GM23338 (cell line): ENCODE results near the gene DPYD. TPM values are rescaled to one million over a fixed set of nuclear protein-coding genes. Genes with fewer than 3 reads are reported as not detected.

Experiments
- ATAC-seq: fragments of 200-7000 bp; cut with Tn5 transposase; 3 replicates; pipeline ENCODE4 v1.9.1; 2020
- DNase-seq: peaks from one replicate; pipeline ENCODE4 v3.0.0-alpha.2; 2015; ENCODE audit warnings: low spot score
- H2AFZ ChIP-seq: fragments of 200-600 bp; sonication (generic); 2 replicates; pipeline ENCODE4 v1.8.0; 2016; ENCODE audit warnings: antibody characterized with exemption, mild to moderate bottlenecking, moderate library complexity
- H3F3A ChIP-seq: fragments of 200-600 bp; sonication (generic); replicated peaks from 2 replicates; pipeline ENCODE4 v1.8.0; 2017; ENCODE audit warnings: antibody characterized with exemption, mixed run types, low read depth
- H3K27ac ChIP-seq: fragments of 200-600 bp; sonication (generic); 2 replicates; pipeline ENCODE4 v1.6.1; 2016; ENCODE audit warnings: low read depth
- H3K27me3 ChIP-seq: fragments of 200-600 bp; sonication (generic); 2 replicates; pipeline ENCODE4 v1.8.0; 2016; ENCODE audit warnings: mild to moderate bottlenecking, mixed run types, moderate library complexity; ENCODE audit not compliant: insufficient read depth
- H3K36me3 ChIP-seq: fragments of 200-600 bp; sonication (generic); 2 replicates; pipeline ENCODE4 v1.8.0; 2016; ENCODE audit warnings: mild to moderate bottlenecking; ENCODE audit not compliant: insufficient read depth
- H3K4me1 ChIP-seq: fragments of 200-600 bp; sonication (generic); 2 replicates; pipeline ENCODE4 v1.8.0; 2016; ENCODE audit warnings: mild to moderate bottlenecking, moderate library complexity; ENCODE audit not compliant: insufficient read depth
- H3K4me2 ChIP-seq: fragments of 200-600 bp; sonication (generic); 2 replicates; pipeline ENCODE4 v1.7.1; 2017; ENCODE audit warnings: mixed run types
- H3K4me3 ChIP-seq: fragments of 200-600 bp; sonication (generic); 2 replicates; pipeline ENCODE4 v1.6.1; 2016; ENCODE audit warnings: mixed run types
- H3K79me2 ChIP-seq: fragments of 200-600 bp; sonication (generic); replicated peaks from 2 replicates; pipeline ENCODE4 v1.8.0; 2017; ENCODE audit warnings: mild to moderate bottlenecking; ENCODE audit not compliant: insufficient read depth
- H3K9me2 ChIP-seq: fragments of 200-600 bp; sonication (generic); 2 replicates; pipeline ENCODE4 v1.8.0; 2017; ENCODE audit not compliant: insufficient read depth
- H4K20me1 ChIP-seq: fragments of 200-600 bp; sonication (generic); replicated peaks from 2 replicates; pipeline ENCODE4 v1.8.0; 2017; ENCODE audit warnings: mild to moderate bottlenecking; ENCODE audit not compliant: insufficient read depth
- H3K27ac Mint-ChIP-seq: 2 replicates; pipeline ENCODE4 v1.8.0; 2020; ENCODE audit warnings: inconsistent platforms, mild to moderate bottlenecking, moderate library complexity, mixed read lengths
- H3K27me3 Mint-ChIP-seq: 3 replicates; pipeline ENCODE4 v1.8.0; 2022; ENCODE audit warnings: low read depth, mild to moderate bottlenecking, moderate library complexity, mixed read lengths, inconsistent platforms; ENCODE audit not compliant: insufficient read depth, poor library complexity
- H3K36me3 Mint-ChIP-seq: 3 replicates; pipeline ENCODE4 v1.8.0; 2021; ENCODE audit warnings: low read depth, mild to moderate bottlenecking, inconsistent platforms, moderate library complexity, mixed read lengths
- H3K4me1 Mint-ChIP-seq: 3 replicates; pipeline ENCODE4 v1.8.0; 2020; ENCODE audit warnings: mild to moderate bottlenecking, inconsistent platforms, mixed read lengths
- H3K4me3 Mint-ChIP-seq: 3 replicates; pipeline ENCODE4 v1.8.0; 2021; ENCODE audit warnings: moderate library complexity, mild to moderate bottlenecking, inconsistent platforms, mixed read lengths
- H3K9me3 Mint-ChIP-seq: 3 replicates; pipeline ENCODE4 v1.8.0; 2020; ENCODE audit warnings: moderate library complexity, mild to moderate bottlenecking, inconsistent platforms, mixed read lengths
- CREB1 ChIP-seq: fragments of 250-450 bp; sonication (Bioruptor Pico); IDR thresholded peaks from 2 replicates; pipeline ENCODE4 v1.5.0; 2020; ENCODE audit warnings: low read depth, mild to moderate bottlenecking, moderate library complexity
- EZH2 ChIP-seq: fragments of 200-600 bp; sonication (generic); IDR thresholded peaks from one replicate; pipeline ENCODE4 v1.8.0; 2017; ENCODE audit warnings: antibody characterized with exemption, mild to moderate bottlenecking, low read depth; ENCODE audit not compliant: unreplicated experiment
- EZH2phosphoT487 ChIP-seq: fragments of 200-600 bp; sonication (generic); IDR thresholded peaks from one replicate; pipeline ENCODE4 v1.8.1; 2018; ENCODE audit warnings: antibody characterized with exemption; ENCODE audit not compliant: unreplicated experiment
- JUNB ChIP-seq: IDR thresholded peaks from one replicate; pipeline ENCODE4 v1.6.1; 2016; ENCODE audit warnings: antibody characterized with exemption; ENCODE audit not compliant: unreplicated experiment
- NANOG ChIP-seq: IDR thresholded peaks from 2 replicates; pipeline ENCODE4 v1.6.1; 2016; ENCODE audit warnings: antibody characterized with exemption, borderline replicate concordance
- POLR2AphosphoS5 ChIP-seq: IDR thresholded peaks from 2 replicates; pipeline ENCODE4 v1.6.1; 2016; ENCODE audit warnings: antibody characterized with exemption, low read depth
- REST ChIP-seq: IDR thresholded peaks from one replicate; pipeline ENCODE4 v1.6.1; 2018; ENCODE audit warnings: antibody characterized with exemption; ENCODE audit not compliant: unreplicated experiment
- STAT1 ChIP-seq: IDR thresholded peaks from one replicate; pipeline ENCODE4 v1.6.1; 2016; ENCODE audit warnings: antibody characterized with exemption; ENCODE audit not compliant: unreplicated experiment
- ZNF114 ChIP-seq: fragments of 250-450 bp; sonication (Bioruptor Pico); IDR thresholded peaks from 2 replicates; pipeline ENCODE4 v1.5.0; 2020; ENCODE audit warnings: mild to moderate bottlenecking, moderate library complexity
- ZNF331 ChIP-seq: fragments of 250-450 bp; sonication (Bioruptor Pico); IDR thresholded peaks from 2 replicates; pipeline ENCODE4 v1.5.0; 2020; ENCODE audit warnings: low read depth, mild to moderate bottlenecking, moderate library complexity
- polyA plus RNA-seq: library from polyadenylated mRNA; unstranded; fragments of >200 nt; fragmentation: Nextera tagmentation; extraction: Ambion mirVana; gene quantifications from 2 replicates; pipeline ENCODE4 v1.2.1, GENCODE V29; 2016
- total RNA-seq: library from RNA; depleted of rRNA; stranded (reverse); fragments of >200 nt; shearing (Covaris generic); gene quantifications from 2 replicates; pipeline ENCODE4 v1.2.3, GENCODE V29; 2014

The DPYD gene
- total and polyA plus RNA-seq, 2 experiments from 2014 or later, result 0.50 to 1.6 TPM

- TF ChIP-seq REST, result no peak
- no peak for TF ChIP-seq POLR2AphosphoS5
- no peak for TF ChIP-seq NANOG
- no peak for TF ChIP-seq ZNF114 (CRISPR knock-in tag)
Observed at GRCh38 chr1:97159342-97159741, 761.5 kb downstream of the DPYD start (continued).

GRCh38 chr1:97158691-97159096 lies 762.1 kb downstream of the DPYD start:
- H3K27me3 Mint-ChIP-seq, result no peaks in the 10 kb centered on the region
- H3K4me2 ChIP-seq, result no peak overlapping the region
- no peaks in the 10 kb centered on the region for H3K4me1 Mint-ChIP-seq
- no peaks in the 10 kb centered on the region for H3K36me3 ChIP-seq
- H3K9me2 ChIP-seq, result peaks cover 3% of the 10 kb centered on the region; the same call in 1 of the 2 replicates
- no peak overlapping the region for H3K27ac ChIP-seq
- TF ChIP-seq CREB1, result no peak
- no peak overlapping the region for H3K4me3 ChIP-seq
- H3K9me3 Mint-ChIP-seq, result no peaks in the 10 kb centered on the region; the same call in 1 of the 3 replicates
- no peaks in the 10 kb centered on the region for H4K20me1 ChIP-seq
- no peaks in the 10 kb centered on the region for H3F3A ChIP-seq
- H3K27me3 ChIP-seq, result no peaks in the 10 kb centered on the region
- ATAC-seq (no peak), DNase-seq (no peak)
- H3K79me2 ChIP-seq, result no peaks in the 10 kb centered on the region
- no peaks in the 10 kb centered on the region for H3K4me1 ChIP-seq
- no peak overlapping the region for H3K4me3 Mint-ChIP-seq
- H3K27ac Mint-ChIP-seq, result no peak overlapping the region
- 0 out of 2 replicates have a peak overlapping the region, but pooled peaks have one; percentile 53 for H2AFZ ChIP-seq
- no peaks in the 10 kb centered on the region for H3K36me3 Mint-ChIP-seq

GRCh38 chr1:97157991-97158390 lies 762.8 kb downstream of the DPYD start:
- Mint-ChIP-seq H3K9me3 (no peaks in the 10 kb centered on the region; the same call in 1 of the 3 replicates), H3K4me3 (no peak overlapping the region), H3K27ac (no peak overlapping the region), H3K27me3 (no peaks in the 10 kb centered on the region), H3K36me3 (no peaks in the 10 kb centered on the region), H3K4me1 (no peaks in the 10 kb centered on the region)
- Histone ChIP-seq H3K36me3 (no peaks in the 10 kb centered on the region), H3K4me1 (no peaks in the 10 kb centered on the region), H3K4me2 (no peak overlapping the region), H3K79me2 (no peaks in the 10 kb centered on the region), H3K4me3 (no peak overlapping the region), H3K27ac (no peak overlapping the region), H4K20me1 (no peaks in the 10 kb centered on the region), H3K9me2 (peaks cover 6% of the 10 kb centered on the region; the same call in 1 of the 2 replicates), H2AFZ (no peak overlapping the region), H3K27me3 (no peaks in the 10 kb centered on the region), H3F3A (no peaks in the 10 kb centered on the region)
- DNase-seq (no peak), ATAC-seq (no peak)
- TF ChIP-seq JUNB (no peak), CREB1 (no peak), EZH2 (no peak), POLR2AphosphoS5 (no peak), STAT1 (no peak), ZNF331 (CRISPR knock-in tag) (no peak), REST (no peak), NANOG (no peak), ZNF114 (CRISPR knock-in tag) (no peak), EZH2phosphoT487 (no peak)
